T-helper 2 cell treated with Interferon-gamma antibody and Interleukin-4, amounts not matched to agents 5 μg/mL and 100 μg/mL, for 36 hours (primary cell): ENCODE results near the gene CTNNBL1.
"Not testable (repeated sequence)": the region's sequence is repeated elsewhere in the genome, so short reads cannot be mapped to it uniquely, and the experiment has no call there.

ENCODE experiments used
- DNase-seq: peaks from one replicate; pipeline ENCODE4 v3.0.0; 2021; ENCODE audit warnings: low spot score
- H3K27ac Mint-ChIP-seq: one replicate; pipeline ENCODE4 v1.8.0; 2021; ENCODE audit warnings: mild to moderate bottlenecking, mixed read lengths
- H3K27me3 Mint-ChIP-seq: one replicate; pipeline ENCODE4 v1.8.0; 2021; ENCODE audit warnings: low read depth, mixed read lengths
- H3K36me3 Mint-ChIP-seq: one replicate; pipeline ENCODE4 v1.8.0; 2021; ENCODE audit warnings: low read depth, mixed read lengths
- H3K4me1 Mint-ChIP-seq: one replicate; pipeline ENCODE4 v1.8.0; 2021; ENCODE audit warnings: low read depth, mixed read lengths
- H3K4me3 Mint-ChIP-seq: one replicate; pipeline ENCODE4 v1.8.0; 2022; ENCODE audit warnings: mild to moderate bottlenecking, moderate library complexity, mixed read lengths
- H3K9me3 Mint-ChIP-seq: one replicate; pipeline ENCODE4 v1.8.0; 2021; ENCODE audit warnings: mixed read lengths

CTNNBL1 gene, protein sequence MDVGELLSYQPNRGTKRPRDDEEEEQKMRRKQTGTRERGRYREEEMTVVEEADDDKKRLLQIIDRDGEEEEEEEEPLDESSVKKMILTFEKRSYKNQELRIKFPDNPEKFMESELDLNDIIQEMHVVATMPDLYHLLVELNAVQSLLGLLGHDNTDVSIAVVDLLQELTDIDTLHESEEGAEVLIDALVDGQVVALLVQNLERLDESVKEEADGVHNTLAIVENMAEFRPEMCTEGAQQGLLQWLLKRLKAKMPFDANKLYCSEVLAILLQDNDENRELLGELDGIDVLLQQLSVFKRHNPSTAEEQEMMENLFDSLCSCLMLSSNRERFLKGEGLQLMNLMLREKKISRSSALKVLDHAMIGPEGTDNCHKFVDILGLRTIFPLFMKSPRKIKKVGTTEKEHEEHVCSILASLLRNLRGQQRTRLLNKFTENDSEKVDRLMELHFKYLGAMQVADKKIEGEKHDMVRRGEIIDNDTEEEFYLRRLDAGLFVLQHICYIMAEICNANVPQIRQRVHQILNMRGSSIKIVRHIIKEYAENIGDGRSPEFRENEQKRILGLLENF

GRCh38 chr20:37693635-37694626, at the start of gene CTNNBL1:
Gene CTNNBL1, plus strand, starts transcription at chr20:37694030. Its CDS starts 93 bp downstream, at chr20:37694123.
- Mint-ChIP-seq H3K9me3 (no peaks in the 10 kb centered on the region), H3K4me1 (peaks cover 23% of the 10 kb centered on the region), H3K27me3 (peaks cover 14% of the 10 kb centered on the region), H3K36me3 (peaks cover 5% of the 10 kb centered on the region), H3K4me3 (peak within 1 kb of the TSS; percentile 95), H3K27ac (peak within 1 kb of the TSS; percentile 93)
- DNase-seq = peak; percentile 94

GRCh38 chr20:37644605-37645004, 49.2 kb upstream of the CTNNBL1 start:
- no peak for DNase-seq
- H3K4me3 Mint-ChIP-seq = no peak overlapping the region
- H3K27me3 Mint-ChIP-seq = peaks cover 17% of the 10 kb centered on the region
- H3K9me3 Mint-ChIP-seq = no peaks in the 10 kb centered on the region
- no peaks in the 10 kb centered on the region for H3K36me3 Mint-ChIP-seq
- no peaks in the 10 kb centered on the region for H3K4me1 Mint-ChIP-seq
- H3K27ac Mint-ChIP-seq = no peak overlapping the region

GRCh38 chr20:37647946-37648345, 45.9 kb upstream of the CTNNBL1 start:
- Mint-ChIP-seq H3K9me3 (no peaks in the 10 kb centered on the region), H3K27me3 (peaks cover 5% of the 10 kb centered on the region), H3K36me3 (no peaks in the 10 kb centered on the region), H3K27ac (no peak overlapping the region), H3K4me3 (no peak overlapping the region), H3K4me1 (no peaks in the 10 kb centered on the region)
- DNase-seq = no peak

GRCh38 chr20:37649017-37649416, 44.8 kb upstream of the CTNNBL1 start:
- H3K4me1 Mint-ChIP-seq = no peaks in the 10 kb centered on the region
- H3K36me3 Mint-ChIP-seq = no peaks in the 10 kb centered on the region
- H3K27ac Mint-ChIP-seq = no peak overlapping the region
- no peaks in the 10 kb centered on the region for H3K9me3 Mint-ChIP-seq
- DNase-seq = no peak
- H3K4me3 Mint-ChIP-seq = no peak overlapping the region
- H3K27me3 Mint-ChIP-seq = peaks cover 5% of the 10 kb centered on the region

GRCh38 chr20:37649676-37650370, 44.0 kb upstream of the CTNNBL1 start:
- DNase-seq = no peak
- Mint-ChIP-seq H3K27ac (no peak overlapping the region), H3K36me3 (no peaks in the 10 kb centered on the region), H3K4me1 (no peaks in the 10 kb centered on the region), H3K4me3 (no peak overlapping the region), H3K27me3 (peaks cover 5% of the 10 kb centered on the region), H3K9me3 (no peaks in the 10 kb centered on the region)

- H3K27ac Mint-ChIP-seq = no peak overlapping the region
- no peak overlapping the region for H3K4me3 Mint-ChIP-seq
- H3K9me3 Mint-ChIP-seq = no peaks in the 10 kb centered on the region
- H3K4me1 Mint-ChIP-seq = no peaks in the 10 kb centered on the region
- H3K27me3 Mint-ChIP-seq = peaks cover 13% of the 10 kb centered on the region
- no peak for DNase-seq
- H3K36me3 Mint-ChIP-seq = no peaks in the 10 kb centered on the region
Observed at GRCh38 chr20:37650661-37651060, 43.2 kb upstream of the CTNNBL1 start.

GRCh38 chr20:37651932-37652331, 41.9 kb upstream of the CTNNBL1 start:
- Mint-ChIP-seq H3K4me3 (no peak overlapping the region), H3K4me1 (no peaks in the 10 kb centered on the region), H3K9me3 (no peaks in the 10 kb centered on the region), H3K36me3 (no peaks in the 10 kb centered on the region), H3K27me3 (peaks cover 16% of the 10 kb centered on the region), H3K27ac (no peak overlapping the region)
- DNase-seq = no peak

DNA sequence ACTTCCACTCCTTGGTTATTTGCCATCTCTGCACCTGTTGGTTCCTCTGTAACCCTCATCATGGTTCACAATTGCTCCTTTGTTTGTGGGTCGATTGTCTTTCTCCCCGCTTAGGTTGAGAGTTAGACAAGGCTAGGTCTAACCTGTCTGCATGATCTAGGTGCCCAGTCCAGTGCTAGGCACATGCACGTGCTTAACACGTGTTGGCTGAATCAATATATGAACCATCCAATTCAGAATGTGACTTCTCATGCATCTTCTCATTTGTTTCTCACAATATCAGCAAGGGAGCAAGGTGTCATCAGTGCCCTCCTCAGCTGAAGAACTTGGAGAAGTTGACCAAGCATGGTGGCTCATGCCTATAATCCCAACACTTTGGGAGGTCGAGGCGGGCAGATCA, 36.9 kb upstream of the CTNNBL1 start:
- H3K4me3 Mint-ChIP-seq = no peak overlapping the region
- DNase-seq = no peak
- H3K27me3 Mint-ChIP-seq = peaks cover 11% of the 10 kb centered on the region
- no peaks in the 10 kb centered on the region for H3K36me3 Mint-ChIP-seq
- H3K9me3 Mint-ChIP-seq = no peaks in the 10 kb centered on the region
- H3K27ac Mint-ChIP-seq = no peak overlapping the region
- no peaks in the 10 kb centered on the region for H3K4me1 Mint-ChIP-seq

GRCh38 chr20:37657924-37658804, 35.7 kb upstream of the CTNNBL1 start:
- Mint-ChIP-seq H3K36me3 (no peaks in the 10 kb centered on the region), H3K4me3 (no peak overlapping the region), H3K9me3 (no peaks in the 10 kb centered on the region), H3K27ac (no peak overlapping the region), H3K4me1 (no peaks in the 10 kb centered on the region), H3K27me3 (peaks cover 11% of the 10 kb centered on the region)
- no peak for DNase-seq

DNA sequence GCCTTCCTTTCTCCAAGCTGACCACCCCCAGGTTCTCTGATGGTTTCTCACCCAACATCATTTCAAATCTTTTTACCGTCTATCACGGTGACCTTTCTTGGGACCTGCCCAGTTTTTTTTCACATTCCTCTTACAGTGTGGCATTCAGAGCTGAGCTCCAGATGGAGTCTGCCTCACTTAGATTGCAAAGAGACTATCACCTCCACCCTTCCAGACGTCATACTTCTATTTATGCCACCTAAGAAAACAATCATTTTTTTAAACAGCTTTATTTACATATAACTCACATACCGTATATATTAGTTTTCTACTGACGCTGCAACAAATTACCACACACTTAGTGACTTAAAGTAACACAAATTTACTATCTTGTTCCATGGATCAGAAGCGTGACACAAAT, 32.3 kb upstream of the CTNNBL1 start:
- no peak for DNase-seq

GRCh38 chr20:37662308-37662707, 31.5 kb upstream of the CTNNBL1 start:
- no peaks in the 10 kb centered on the region for H3K4me1 Mint-ChIP-seq
- no peak overlapping the region for H3K4me3 Mint-ChIP-seq
- no peak overlapping the region for H3K27ac Mint-ChIP-seq
- no peaks in the 10 kb centered on the region for H3K27me3 Mint-ChIP-seq
- no peaks in the 10 kb centered on the region for H3K36me3 Mint-ChIP-seq
- DNase-seq = no peak
- no peaks in the 10 kb centered on the region for H3K9me3 Mint-ChIP-seq

More for the DNA sequence above, 32.3 kb upstream of the CTNNBL1 start:
- H3K36me3 Mint-ChIP-seq = no peaks in the 10 kb centered on the region
- no peaks in the 10 kb centered on the region for H3K4me1 Mint-ChIP-seq
- no peaks in the 10 kb centered on the region for H3K9me3 Mint-ChIP-seq
- no peak overlapping the region for H3K4me3 Mint-ChIP-seq
- no peak overlapping the region for H3K27ac Mint-ChIP-seq
- no peaks in the 10 kb centered on the region for H3K27me3 Mint-ChIP-seq

- H3K27ac Mint-ChIP-seq, H3K27me3 Mint-ChIP-seq, H3K4me3 Mint-ChIP-seq, H3K36me3 Mint-ChIP-seq, DNase-seq, H3K4me1 Mint-ChIP-seq, H3K9me3 Mint-ChIP-seq: not testable (repeated sequence)
Observed at GRCh38 chr20:37664595-37664994, 29.2 kb upstream of the CTNNBL1 start.

DNA sequence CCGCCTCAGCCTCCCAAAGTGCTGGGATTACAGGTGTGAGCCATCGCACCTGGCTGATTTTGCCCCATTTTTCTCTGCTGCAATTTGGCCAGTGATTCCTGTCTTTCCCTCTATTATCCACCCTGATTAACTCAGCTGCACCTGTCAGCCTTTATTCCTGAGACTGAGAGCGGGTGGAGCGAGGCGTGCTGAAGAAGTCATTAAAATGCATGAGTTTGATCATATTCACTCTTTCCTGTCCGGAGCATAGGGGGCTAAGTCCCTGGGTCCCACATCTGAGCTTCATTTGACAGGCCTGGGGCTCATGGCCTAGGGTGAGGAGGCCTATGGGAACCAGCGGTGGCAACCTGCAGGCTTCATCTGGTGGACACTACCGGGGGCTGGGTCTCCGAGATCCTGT, 25.7 kb upstream of the CTNNBL1 start:
- H3K9me3 Mint-ChIP-seq = no peaks in the 10 kb centered on the region
- no peaks in the 10 kb centered on the region for H3K36me3 Mint-ChIP-seq
- H3K4me1 Mint-ChIP-seq = peaks cover 4% of the 10 kb centered on the region
- peaks cover 6% of the 10 kb centered on the region for H3K27me3 Mint-ChIP-seq
- DNase-seq = no peak
- H3K27ac Mint-ChIP-seq = no peak overlapping the region
- no peak overlapping the region for H3K4me3 Mint-ChIP-seq
